GM23248 (cell line): ENCODE measurements around the gene RNF150. TPM values are rescaled to one million over a fixed set of nuclear protein-coding genes. Genes with fewer than 3 reads are reported as not detected.

Source experiments
- DNase-seq: peaks from one replicate; pipeline ENCODE4 v3.0.0-alpha.2; 2015
- H2AFZ ChIP-seq: fragments of 200-600 bp; sonication (generic); 2 replicates; pipeline ENCODE4 v1.6.1; 2016; ENCODE audit warnings: antibody characterized with exemption
- H3F3A ChIP-seq: fragments of 200-600 bp; sonication (generic); 2 replicates; pipeline ENCODE4 v1.6.1; 2016; ENCODE audit warnings: mild to moderate bottlenecking, antibody characterized with exemption, mixed run types; ENCODE audit not compliant: insufficient read depth
- H3K27ac ChIP-seq: fragments of 200-600 bp; sonication (generic); 2 replicates; pipeline ENCODE4 v1.5.1; 2016; ENCODE audit warnings: mild to moderate bottlenecking
- H3K27me3 ChIP-seq: fragments of 200-600 bp; sonication (generic); replicated peaks from 2 replicates; pipeline ENCODE4 v1.6.1; 2016; ENCODE audit warnings: mild to moderate bottlenecking; ENCODE audit not compliant: insufficient read depth
- H3K36me3 ChIP-seq: fragments of 200-600 bp; sonication (generic); 2 replicates; pipeline ENCODE4 v1.6.1; 2016; ENCODE audit warnings: low read depth, mild to moderate bottlenecking
- H3K4me1 ChIP-seq: fragments of 200-600 bp; sonication (generic); 2 replicates; pipeline ENCODE4 v1.6.1; 2016; ENCODE audit warnings: mild to moderate bottlenecking; ENCODE audit not compliant: insufficient read depth
- H3K4me2 ChIP-seq: fragments of 200-600 bp; sonication (generic); one replicate; pipeline ENCODE4 v1.6.1; 2016; ENCODE audit warnings: mild to moderate bottlenecking; ENCODE audit not compliant: unreplicated experiment
- H3K4me3 ChIP-seq: fragments of 200-600 bp; sonication (generic); 2 replicates; pipeline ENCODE4 v1.5.1; 2016; ENCODE audit warnings: mild to moderate bottlenecking
- H3K79me2 ChIP-seq: fragments of 200-600 bp; sonication (generic); 2 replicates; pipeline ENCODE4 v1.6.1; 2016; ENCODE audit warnings: mild to moderate bottlenecking; ENCODE audit not compliant: insufficient read depth
- H3K9ac ChIP-seq: fragments of 200-600 bp; sonication (generic); 2 replicates; pipeline ENCODE4 v1.6.1; 2016; ENCODE audit warnings: mild to moderate bottlenecking
- H3K9me2 ChIP-seq: fragments of 200-600 bp; sonication (generic); 2 replicates; pipeline ENCODE4 v1.6.1; 2016; ENCODE audit warnings: mixed run types, mild to moderate bottlenecking, moderate library complexity; ENCODE audit not compliant: insufficient read depth
- H3K9me3 ChIP-seq: fragments of 200-600 bp; sonication (generic); one replicate; pipeline ENCODE4 v1.6.1; 2017; ENCODE audit warnings: low read depth
- H4K20me1 ChIP-seq: fragments of 200-600 bp; sonication (generic); 2 replicates; pipeline ENCODE4 v1.6.0; 2016; ENCODE audit not compliant: insufficient read depth
- EZH2 ChIP-seq: fragments of 200-600 bp; sonication (generic); IDR thresholded peaks from 2 replicates; pipeline ENCODE4 v1.6.1; 2018; ENCODE audit warnings: antibody characterized with exemption, mild to moderate bottlenecking; ENCODE audit not compliant: insufficient read depth, poor library complexity, severe bottlenecking
- EZH2phosphoT487 ChIP-seq: fragments of 200-600 bp; sonication (generic); IDR thresholded peaks from 2 replicates; pipeline ENCODE4 v1.6.1; 2018; ENCODE audit warnings: antibody characterized with exemption, moderate library complexity, mild to moderate bottlenecking, low read depth; ENCODE audit not compliant: insufficient read depth
- WGBS, 2 experiments: methylation state at CpG; one replicate each; pipeline ENCODE4 v1.1.6; 2015 to 2017; ENCODE audit warnings: low lambda C conversion rate in 2 of 2, low coverage in 1 of 2; ENCODE audit errors: missing lambda C conversion rate in 2 of 2; 5-methylcytosine and 5-hydroxymethylcytosine counted together
- in situ Hi-C: fragments of 300-500 bp; cut with MboI; formaldehyde crosslinking; loops from 2 replicates; pipeline ENCODE4 v1.15.0; 2020
- polyA plus RNA-seq: library from polyadenylated mRNA; unstranded; fragments of >200 nt; fragmentation: Nextera tagmentation; extraction: Ambion mirVana; gene quantifications from 2 replicates; pipeline ENCODE4 v1.2.1, GENCODE V29; 2016
- total RNA-seq: library from RNA; depleted of rRNA; stranded (reverse); fragments of >200 nt; shearing (Covaris generic); gene quantifications from 2 replicates; pipeline ENCODE4 v1.2.3, GENCODE V29; 2014

Gene RNF150
- total and polyA plus RNA-seq, 2 experiments from 2014 or later, result 4.8 to 10.5 TPM

- in situ Hi-C loops, result no loop called here
- H3K4me3 ChIP-seq, result no peak overlapping the region
- no peak for TF ChIP-seq EZH2
- no peak for TF ChIP-seq EZH2phosphoT487
- H2AFZ ChIP-seq, result no peak overlapping the region
- H3K9ac ChIP-seq, result no peak overlapping the region
- no peaks in the 10 kb centered on the region for H4K20me1 ChIP-seq
- no peaks in the 10 kb centered on the region for H3F3A ChIP-seq
- DNase-seq, result no peak
- H3K4me1 ChIP-seq, result no peaks in the 10 kb centered on the region
- no peak overlapping the region for H3K27ac ChIP-seq
- no peaks in the 10 kb centered on the region for H3K9me3 ChIP-seq
- no peaks in the 10 kb centered on the region for H3K9me2 ChIP-seq
- H3K4me2 ChIP-seq, result no peak overlapping the region
- no peaks in the 10 kb centered on the region for H3K36me3 ChIP-seq
- H3K79me2 ChIP-seq, result no peaks in the 10 kb centered on the region
- 56% methylated on average over 5 of the region's 5 CpGs for WGBS, 2 experiments
- H3K27me3 ChIP-seq, result no peaks in the 10 kb centered on the region
These were observed 152.7 kb downstream of the RNF150 start for GRCh38 chr4:140980426-140981200.

GRCh38 chr4:140976768-140977167 lies 156.5 kb downstream of the RNF150 start:
- no peak for DNase-seq
- H3K27me3 ChIP-seq, result no peaks in the 10 kb centered on the region
- no peaks in the 10 kb centered on the region for H3K79me2 ChIP-seq
- WGBS, 2 experiments, result 38 to 55% methylated on average over 2 of the region's 2 CpGs
- no peaks in the 10 kb centered on the region for H3K9me3 ChIP-seq
- in situ Hi-C loops, result no loop called here
- no peaks in the 10 kb centered on the region for H3K4me1 ChIP-seq
- no peak for TF ChIP-seq EZH2phosphoT487
- TF ChIP-seq EZH2, result no peak
- no peak overlapping the region for H3K4me2 ChIP-seq
- no peak overlapping the region for H3K27ac ChIP-seq
- H2AFZ ChIP-seq, result no peak overlapping the region
- H3K9me2 ChIP-seq, result no peaks in the 10 kb centered on the region
- H4K20me1 ChIP-seq, result no peaks in the 10 kb centered on the region
- H3K9ac ChIP-seq, result no peak overlapping the region
- H3F3A ChIP-seq, result no peaks in the 10 kb centered on the region
- H3K4me3 ChIP-seq, result no peak overlapping the region
- no peaks in the 10 kb centered on the region for H3K36me3 ChIP-seq

- Histone ChIP-seq H3K27me3 (no peaks in the 10 kb centered on the region), H3K36me3 (no peaks in the 10 kb centered on the region), H3K9ac (no peak overlapping the region), H3K9me2 (no peaks in the 10 kb centered on the region), H3K9me3 (no peaks in the 10 kb centered on the region), H3K4me3 (no peak overlapping the region), H3F3A (no peaks in the 10 kb centered on the region), H3K4me1 (no peaks in the 10 kb centered on the region), H3K4me2 (no peak overlapping the region), H3K79me2 (no peaks in the 10 kb centered on the region), H4K20me1 (no peaks in the 10 kb centered on the region), H2AFZ (no peak overlapping the region), H3K27ac (no peak overlapping the region)
- in situ Hi-C loops, result no loop called here
- no peak for DNase-seq
- 49 to 51% methylated on average over 3 of the region's 3 CpGs for WGBS, 2 experiments
- TF ChIP-seq EZH2phosphoT487 (no peak), EZH2 (no peak)
These were observed 162.0 kb downstream of the RNF150 start for GRCh38 chr4:140971077-140971792.

GRCh38 chr4:140969296-140969695 lies 164.0 kb downstream of the RNF150 start:
- no peaks in the 10 kb centered on the region for H3K79me2 ChIP-seq
- H3K4me1 ChIP-seq, result no peaks in the 10 kb centered on the region
- no peaks in the 10 kb centered on the region for H3F3A ChIP-seq
- no peaks in the 10 kb centered on the region for H4K20me1 ChIP-seq
- no peaks in the 10 kb centered on the region for H3K9me2 ChIP-seq
- TF ChIP-seq EZH2 (no peak), EZH2phosphoT487 (no peak)
- H3K36me3 ChIP-seq, result no peaks in the 10 kb centered on the region
- no peak overlapping the region for H3K4me2 ChIP-seq
- H3K27me3 ChIP-seq, result no peaks in the 10 kb centered on the region
- 80 to 86% methylated on average over 3 of the region's 3 CpGs for WGBS, 2 experiments
- no peak for DNase-seq
- no peak overlapping the region for H3K4me3 ChIP-seq
- no peak overlapping the region for H3K27ac ChIP-seq
- no peak overlapping the region for H3K9ac ChIP-seq
- no peaks in the 10 kb centered on the region for H3K9me3 ChIP-seq
- in situ Hi-C loops, result no loop called here
- no peak overlapping the region for H2AFZ ChIP-seq
